ENCODE data around the gene EFCAB9.

EFCAB9 gene

DNA sequence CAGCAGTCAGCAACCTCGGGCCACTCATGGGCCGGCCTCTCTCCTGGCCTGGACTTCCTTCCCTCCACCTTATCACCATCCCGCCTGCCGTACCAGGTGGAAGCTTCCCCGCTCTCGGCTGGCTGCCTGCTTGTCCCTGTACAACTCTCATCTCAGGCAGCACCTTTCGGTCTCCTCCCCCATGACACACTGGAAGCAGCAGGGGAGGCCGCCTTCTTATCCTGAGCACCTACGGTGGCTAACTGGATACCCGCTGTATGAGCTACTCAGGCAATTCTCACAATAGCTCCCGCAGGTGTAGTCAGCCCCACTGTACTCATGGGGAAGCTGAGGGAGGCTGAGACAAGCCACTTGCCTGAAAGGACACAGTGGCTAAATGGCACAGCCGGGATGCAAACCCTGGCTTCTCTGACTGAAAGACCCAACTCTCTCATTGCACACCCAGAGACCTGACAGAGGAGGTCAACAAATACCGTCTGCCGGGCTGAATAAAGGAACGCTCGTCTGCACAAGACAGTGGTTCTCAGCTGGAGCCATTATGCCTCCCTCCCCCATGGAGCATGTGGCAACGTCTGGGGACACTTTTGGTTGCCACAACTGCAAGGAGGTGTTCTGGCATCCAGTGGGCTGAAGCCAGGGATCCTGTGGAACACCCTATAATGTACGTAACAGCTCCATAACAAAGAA, 15.5 kb upstream of the EFCAB9 start:
- TF ChIP-seq, protein P1, sequence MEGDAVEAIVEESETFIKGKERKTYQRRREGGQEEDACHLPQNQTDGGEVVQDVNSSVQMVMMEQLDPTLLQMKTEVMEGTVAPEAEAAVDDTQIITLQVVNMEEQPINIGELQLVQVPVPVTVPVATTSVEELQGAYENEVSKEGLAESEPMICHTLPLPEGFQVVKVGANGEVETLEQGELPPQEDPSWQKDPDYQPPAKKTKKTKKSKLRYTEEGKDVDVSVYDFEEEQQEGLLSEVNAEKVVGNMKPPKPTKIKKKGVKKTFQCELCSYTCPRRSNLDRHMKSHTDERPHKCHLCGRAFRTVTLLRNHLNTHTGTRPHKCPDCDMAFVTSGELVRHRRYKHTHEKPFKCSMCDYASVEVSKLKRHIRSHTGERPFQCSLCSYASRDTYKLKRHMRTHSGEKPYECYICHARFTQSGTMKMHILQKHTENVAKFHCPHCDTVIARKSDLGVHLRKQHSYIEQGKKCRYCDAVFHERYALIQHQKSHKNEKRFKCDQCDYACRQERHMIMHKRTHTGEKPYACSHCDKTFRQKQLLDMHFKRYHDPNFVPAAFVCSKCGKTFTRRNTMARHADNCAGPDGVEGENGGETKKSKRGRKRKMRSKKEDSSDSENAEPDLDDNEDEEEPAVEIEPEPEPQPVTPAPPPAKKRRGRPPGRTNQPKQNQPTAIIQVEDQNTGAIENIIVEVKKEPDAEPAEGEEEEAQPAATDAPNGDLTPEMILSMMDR (IDR thresholded peaks at IDR 0.05; ENCODE audit: borderline replicate concordance, control extremely low read depth, extremely low read depth, insufficient read depth, missing control alignments): no peak
- in situ Hi-C loops (cut with MboI; ENCODE audit: low sequenced_read_pairs, unreplicated experiment): loop anchor here (5.0 kb wide), 1 partner anchor 66 kb away; no protein-coding TSS in a partner anchor

DNA sequence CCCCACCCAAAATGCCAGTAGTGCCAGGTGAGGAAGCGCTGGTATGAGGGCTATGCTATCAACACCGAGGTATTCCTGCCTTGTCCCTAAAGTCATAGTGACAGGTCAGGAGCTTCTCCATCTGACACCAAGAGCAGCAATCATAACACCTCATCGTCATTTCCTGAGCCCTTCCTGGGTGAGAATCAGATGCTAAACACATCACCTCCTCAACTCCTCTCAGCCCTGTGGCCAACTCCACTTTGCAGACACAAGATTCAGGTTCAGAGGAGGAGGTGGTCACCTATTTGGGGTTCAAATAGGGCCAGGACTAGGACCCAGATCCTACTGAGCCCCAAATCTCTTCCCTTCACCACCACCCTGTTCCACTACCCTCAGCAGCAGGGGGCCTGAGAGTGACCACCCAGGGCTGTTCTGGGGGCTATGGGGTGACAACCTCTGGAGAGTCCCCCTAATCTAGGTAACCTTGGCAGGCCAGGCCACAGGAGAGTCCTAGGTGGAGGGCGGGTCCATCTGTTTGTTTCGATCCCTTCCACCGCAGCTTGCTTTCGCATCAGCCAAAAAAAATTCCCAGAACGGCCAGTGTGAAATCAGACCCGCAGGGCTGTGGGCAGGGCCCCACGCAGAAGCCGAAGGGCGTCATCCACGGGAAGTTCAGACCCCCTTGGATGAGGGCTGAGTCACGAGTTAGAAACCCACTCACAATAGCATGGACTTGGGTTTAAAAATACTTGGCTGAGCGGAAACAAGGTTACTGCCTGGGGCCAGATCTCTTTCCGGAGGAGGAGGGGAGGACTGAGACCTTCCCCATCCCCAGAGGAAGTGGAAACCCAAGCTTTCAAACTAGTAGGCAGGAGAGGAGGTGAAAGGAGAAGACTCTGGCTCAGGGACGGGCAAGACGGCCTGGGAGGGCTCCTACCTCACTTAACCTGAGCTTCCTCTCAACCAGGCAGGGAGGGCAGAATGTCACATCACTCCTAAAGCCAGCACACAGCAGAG, 14.7 kb upstream of the EFCAB9 start:
- TF ChIP-seq, protein P1 (IDR thresholded peaks at IDR 0.05; ENCODE audit: borderline replicate concordance, control extremely low read depth, extremely low read depth, insufficient read depth, missing control alignments): no peak
- in situ Hi-C loops (cut with MboI; ENCODE audit: low sequenced_read_pairs, unreplicated experiment): loop anchor here (5.0 kb wide), 1 partner anchor 67 kb away; no protein-coding TSS in a partner anchor
- peak; percentile 74 for DNase-seq (ENCODE audit: low spot score)

More for the DNA sequence above, 15.5 kb upstream of the EFCAB9 start:
- DNase-seq (ENCODE audit: low spot score): no peak

DNA sequence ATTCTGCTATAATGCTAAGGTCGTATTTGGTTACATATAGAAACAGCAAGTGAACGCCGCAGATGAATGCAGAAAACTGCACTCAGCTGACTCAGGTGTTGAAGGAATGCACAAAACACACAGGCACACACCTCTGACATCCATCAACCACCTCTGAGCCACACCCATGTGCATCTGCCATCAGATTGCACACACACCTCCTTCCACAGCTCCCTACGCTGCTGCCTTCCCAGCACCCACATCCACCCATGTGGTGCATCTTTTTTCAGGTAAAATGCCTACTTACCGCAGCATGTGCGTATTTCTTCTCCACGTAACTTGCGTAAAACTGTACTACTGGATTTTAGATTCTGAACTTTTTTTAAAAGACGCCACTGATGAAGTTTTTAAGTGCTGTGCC, 13.0 kb upstream of the EFCAB9 start:
- in situ Hi-C loops (cut with MboI; ENCODE audit: low sequenced_read_pairs, unreplicated experiment): no loop called here
- TF ChIP-seq, protein P1 (IDR thresholded peaks at IDR 0.05; ENCODE audit: borderline replicate concordance, control extremely low read depth, extremely low read depth, insufficient read depth, missing control alignments): no peak
- no peak for DNase-seq (ENCODE audit: low spot score)

- no peak for DNase-seq (ENCODE audit: low spot score)
- in situ Hi-C loops (cut with MboI; ENCODE audit: low sequenced_read_pairs, unreplicated experiment): no loop called here
- TF ChIP-seq, protein P1 (IDR thresholded peaks at IDR 0.05; ENCODE audit: borderline replicate concordance, control extremely low read depth, extremely low read depth, insufficient read depth, missing control alignments): no peak
Measured at GRCh38 chr5:172182291-172182690, 11.7 kb upstream of the EFCAB9 start.

DNA sequence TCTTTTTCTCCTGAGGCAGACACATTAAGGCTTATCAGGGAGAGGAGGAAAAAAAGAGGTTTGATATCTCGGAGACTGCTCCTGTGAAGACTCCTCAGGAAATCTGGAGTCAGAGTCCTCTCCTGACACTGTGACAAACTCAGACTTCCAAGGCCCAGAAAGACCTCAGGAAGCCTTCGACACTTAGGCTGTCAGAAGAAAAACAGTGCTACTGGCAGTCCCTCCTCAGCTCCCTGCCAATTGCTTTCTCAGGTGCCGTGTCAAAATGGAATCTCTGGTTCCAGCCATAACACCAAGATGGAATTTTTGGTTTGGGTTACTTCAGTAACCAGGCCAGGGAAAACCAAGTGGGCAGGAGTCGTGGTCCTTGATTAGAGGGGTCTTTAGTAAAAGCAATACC, 10.1 kb upstream of the EFCAB9 start:
- TF ChIP-seq, protein P1 (IDR thresholded peaks at IDR 0.05; ENCODE audit: borderline replicate concordance, control extremely low read depth, extremely low read depth, insufficient read depth, missing control alignments): no peak
- in situ Hi-C loops (cut with MboI; ENCODE audit: low sequenced_read_pairs, unreplicated experiment): no loop called here
- DNase-seq (ENCODE audit: low spot score): no peak

- TF ChIP-seq, protein P1 (IDR thresholded peaks at IDR 0.05; ENCODE audit: borderline replicate concordance, control extremely low read depth, extremely low read depth, insufficient read depth, missing control alignments): no peak
- no peak for DNase-seq (ENCODE audit: low spot score)
- in situ Hi-C loops (cut with MboI; ENCODE audit: low sequenced_read_pairs, unreplicated experiment): no loop called here
Measured at GRCh38 chr5:172185096-172185461, 8.9 kb upstream of the EFCAB9 start.

All from GM13976 (cell line).